G401 (cell line): Measurements from ENCODE around the gene CDH13. TPM values are rescaled to one million over a fixed set of nuclear protein-coding genes. Genes with fewer than 3 reads are reported as not detected.

Experiments used
- DNase-seq: peaks from one replicate; pipeline ENCODE4 v3.0.0-alpha.2; 2015; ENCODE audit warnings: low spot score
- in situ Hi-C: cut with HindIII; loops from 2 replicates; pipeline ENCODE4 v1.10.0; 2016; ENCODE audit warnings: low sequenced_read_pairs, mixed read lengths
- total RNA-seq: library from RNA; depleted of rRNA; stranded (reverse); fragments of >200 nt; shearing (Covaris generic); gene quantifications from 2 replicates; pipeline ENCODE4 v1.2.3, GENCODE V29; 2014

CDH13 gene
- total RNA-seq, 1 experiment from 2014 or later, result 10.8 TPM

GRCh38 chr16:83839561-83839960 lies 1212.8 kb downstream of the CDH13 start:
- no peak for DNase-seq
- in situ Hi-C loops, result no loop called here

- DNase-seq, result no peak
- in situ Hi-C loops, result no loop called here
Observed at GRCh38 chr16:83840060-83840617, 1213.4 kb downstream of the CDH13 start.

- in situ Hi-C loops, result no loop called here
- no peak for DNase-seq
Observed at GRCh38 chr16:83842291-83842690, 1215.5 kb downstream of the CDH13 start.

DNA sequence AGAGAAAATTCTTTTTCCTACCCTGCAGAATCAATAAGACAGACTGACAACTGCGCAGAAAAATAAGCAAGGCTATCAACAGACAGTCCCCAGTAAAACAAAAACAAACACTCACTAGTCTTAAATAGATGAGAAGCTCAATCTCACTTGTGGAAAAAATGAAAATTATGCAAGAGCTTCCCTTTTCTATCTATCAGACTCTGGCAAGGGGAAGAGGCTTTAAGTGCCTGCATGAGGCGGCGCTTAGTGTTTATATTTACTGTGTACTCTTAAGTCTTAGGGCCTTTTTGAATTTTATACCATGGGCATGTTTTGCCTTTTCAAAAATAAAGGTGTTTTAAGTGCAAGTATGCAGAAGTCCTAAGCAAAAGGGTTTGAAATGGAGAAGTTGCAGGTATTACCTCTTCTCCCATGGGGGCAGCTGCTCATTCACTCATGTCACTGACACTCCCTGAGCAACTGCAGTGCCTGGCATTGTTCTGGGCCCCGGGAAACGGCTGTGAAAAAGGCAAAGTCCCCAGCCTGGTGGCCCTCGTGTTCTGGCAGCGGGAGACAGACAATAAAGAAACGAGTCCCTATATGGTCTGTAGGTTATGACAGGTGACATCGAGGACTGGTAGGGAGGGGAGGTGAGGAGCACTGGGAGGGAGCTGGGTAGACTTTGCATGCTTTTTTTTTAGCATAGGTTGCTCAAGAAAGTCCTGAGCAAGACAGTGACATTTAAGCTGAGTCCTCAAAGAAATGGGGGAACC lies 1216.2 kb downstream of the CDH13 start:
- DNase-seq, result no peak
- in situ Hi-C loops, result no loop called here

GRCh38 chr16:83843657-83844056 lies 1216.9 kb downstream of the CDH13 start:
- in situ Hi-C loops, result no loop called here
- no peak for DNase-seq

- no peak for DNase-seq
- in situ Hi-C loops, result no loop called here
Observed at GRCh38 chr16:83845263-83845662, 1218.5 kb downstream of the CDH13 start.

DNA sequence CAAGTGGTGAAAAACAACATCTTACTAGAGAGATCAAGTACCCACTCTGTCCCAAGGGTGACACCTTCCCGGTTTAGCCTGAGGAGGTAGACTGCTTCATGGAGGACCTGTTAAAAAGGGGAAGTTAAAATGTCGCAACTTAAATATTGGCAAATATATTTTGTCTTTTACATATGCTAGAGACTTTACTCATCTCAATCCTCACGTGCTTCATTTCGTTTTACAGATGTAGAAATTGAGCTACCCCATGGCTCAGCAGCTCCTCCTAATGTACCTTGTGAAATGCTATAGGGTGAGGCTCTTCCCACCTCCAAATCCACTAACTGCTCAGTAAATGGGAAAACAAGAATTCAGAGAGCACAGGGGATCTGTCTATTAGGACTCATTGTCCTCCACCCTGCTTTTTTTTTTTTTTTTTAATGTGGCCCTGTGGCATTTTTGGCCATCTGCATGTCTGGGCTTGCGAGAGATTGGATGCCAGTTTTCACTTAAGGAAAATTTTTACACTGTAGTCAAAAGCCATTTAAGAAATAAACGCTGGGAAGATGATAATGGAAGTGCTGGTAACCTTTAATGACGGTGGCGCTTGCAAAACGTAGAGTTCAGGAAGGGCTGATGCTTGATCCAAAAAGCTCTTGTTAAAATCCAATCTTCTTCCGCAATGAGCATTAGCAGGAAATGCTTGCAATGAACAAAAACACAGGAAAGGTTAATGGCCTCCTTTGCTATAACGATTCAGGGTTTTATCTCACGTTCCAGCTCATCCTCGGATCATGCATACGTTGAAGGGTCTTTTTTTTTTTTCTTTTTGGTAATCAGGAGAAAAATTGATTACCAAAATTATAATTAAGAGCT lies 1220.8 kb downstream of the CDH13 start:
- in situ Hi-C loops, result no loop called here

DNA sequence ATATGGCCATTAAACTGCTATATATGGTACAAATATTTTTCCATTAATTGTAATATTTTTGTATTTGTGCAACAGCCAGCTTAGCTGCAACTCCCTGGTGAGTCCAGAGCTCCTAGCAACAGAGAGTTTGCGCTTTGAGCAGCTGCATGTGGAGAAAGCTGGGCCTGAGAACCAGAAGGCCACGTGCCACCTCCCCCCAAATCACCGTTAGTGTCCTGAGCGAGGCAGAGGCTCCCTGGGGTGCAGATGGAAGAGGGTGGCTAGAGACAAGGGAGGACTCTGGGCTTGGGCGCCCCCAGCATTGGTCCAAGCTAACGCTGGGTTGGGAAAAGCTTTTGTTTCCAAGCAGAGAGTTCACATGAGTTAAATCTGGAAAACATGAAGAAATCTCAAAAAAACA lies 1222.7 kb downstream of the CDH13 start:
- in situ Hi-C loops, result no loop called here
- no peak for DNase-seq

More for the DNA sequence above, 1220.8 kb downstream of the CDH13 start:
- DNase-seq, result no peak
